ENCODE measurements around the gene MRAP2.

The MRAP2 gene

GRCh38 chr6:84135291-84135690 lies 101.7 kb downstream of the MRAP2 start:
- DNase-seq (ENCODE audit: low read depth in 3 of 3), result no peak

- DNase-seq (ENCODE audit: low read depth in 3 of 3), result no peak
These were observed 102.9 kb downstream of the MRAP2 start for GRCh38 chr6:84136364-84137050.

GRCh38 chr6:84137051-84137375 lies 103.4 kb downstream of the MRAP2 start:
- no peak for DNase-seq (ENCODE audit: low read depth in 3 of 3)

DNA sequence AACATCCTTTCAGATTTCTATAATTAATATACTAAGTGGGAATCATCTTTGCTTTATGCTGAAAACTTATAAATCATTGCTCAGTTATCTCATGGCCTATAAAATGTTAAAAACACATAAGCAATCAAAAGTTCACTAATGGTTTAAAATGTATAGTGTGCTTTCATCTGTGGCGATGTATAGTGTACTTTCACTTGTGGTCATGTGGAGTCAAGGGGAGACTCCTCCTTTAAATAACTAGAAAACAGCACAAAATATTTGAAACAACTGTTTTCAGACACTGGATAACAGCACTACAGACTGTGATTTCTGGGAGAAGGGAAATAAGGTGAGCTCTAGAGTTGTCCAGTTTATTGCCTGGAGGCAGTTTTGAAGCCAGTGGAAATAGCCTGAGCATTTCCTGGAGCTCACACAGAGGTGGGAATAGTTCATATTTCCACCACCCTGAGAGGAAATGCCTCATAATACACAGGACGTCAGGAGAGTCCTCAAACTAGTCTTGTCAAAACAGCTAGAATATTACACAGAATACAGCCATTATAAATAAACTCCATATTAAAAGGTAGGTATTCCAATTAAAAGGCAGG lies 104.5 kb downstream of the MRAP2 start:
- no peak for DNase-seq (ENCODE audit: low read depth in 3 of 3)

- DNase-seq (ENCODE audit: low read depth in 3 of 3), result no peak
These were observed 105.7 kb downstream of the MRAP2 start for GRCh38 chr6:84139311-84139710.

Measured in stimulated activated CD4-positive, alpha-beta T cell treated with anti-CD3 and anti-CD28 coated beads, TNF-alpha, amount 100 ng/mL, for 24 hours (primary cell).